ENCODE data around the gene NOC4L.

The NOC4L gene

DNA sequence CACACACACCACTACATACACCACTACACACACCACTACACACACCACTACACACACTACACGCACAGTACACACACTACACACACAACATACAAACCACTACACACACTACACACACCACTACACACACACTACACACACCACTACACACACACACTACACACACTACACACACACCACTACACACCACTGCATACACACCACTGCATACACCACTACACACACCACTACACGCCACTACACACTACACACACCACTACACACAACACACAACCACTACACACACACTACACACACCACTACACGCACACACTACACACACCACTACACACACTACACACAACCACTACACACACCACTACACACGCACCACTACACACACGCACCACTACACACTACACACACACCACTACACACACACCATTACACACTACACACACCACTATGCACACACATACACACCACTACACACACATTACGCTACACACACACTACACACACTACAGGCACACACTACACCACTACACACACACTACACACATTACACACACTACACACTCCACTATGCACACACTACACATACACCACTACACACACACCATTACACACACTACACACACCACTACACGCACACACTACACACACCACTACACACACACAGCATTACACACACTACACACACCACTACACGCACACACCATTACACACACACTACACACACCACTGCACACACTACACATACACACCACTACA is 12.5 kb downstream of the NOC4L start:
- DNase-seq (ENCODE audit: low read depth) = no peak

DNA sequence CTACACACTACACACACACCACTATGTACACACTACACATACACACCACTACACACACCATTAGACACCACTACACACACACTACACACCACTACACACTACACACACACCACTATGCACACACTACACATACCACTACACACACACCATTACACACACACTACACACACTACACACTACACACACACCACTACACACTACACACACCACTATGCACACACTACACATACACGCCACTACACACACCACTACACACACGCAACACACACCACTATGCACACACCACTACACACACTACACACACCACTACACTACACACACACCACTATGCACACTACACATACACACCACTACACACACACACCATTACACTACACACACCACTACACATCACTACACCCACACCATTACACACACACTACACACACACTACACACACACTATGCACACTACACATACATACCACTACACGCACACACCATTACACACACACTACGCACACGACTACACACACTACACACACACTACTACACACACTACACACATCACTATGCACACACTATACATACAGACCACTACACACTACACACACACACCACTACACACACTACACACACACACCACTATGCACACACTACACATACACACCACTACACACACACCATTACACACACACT is 13.6 kb downstream of the NOC4L start:
- DNase-seq (ENCODE audit: low read depth) = no peak

DNA sequence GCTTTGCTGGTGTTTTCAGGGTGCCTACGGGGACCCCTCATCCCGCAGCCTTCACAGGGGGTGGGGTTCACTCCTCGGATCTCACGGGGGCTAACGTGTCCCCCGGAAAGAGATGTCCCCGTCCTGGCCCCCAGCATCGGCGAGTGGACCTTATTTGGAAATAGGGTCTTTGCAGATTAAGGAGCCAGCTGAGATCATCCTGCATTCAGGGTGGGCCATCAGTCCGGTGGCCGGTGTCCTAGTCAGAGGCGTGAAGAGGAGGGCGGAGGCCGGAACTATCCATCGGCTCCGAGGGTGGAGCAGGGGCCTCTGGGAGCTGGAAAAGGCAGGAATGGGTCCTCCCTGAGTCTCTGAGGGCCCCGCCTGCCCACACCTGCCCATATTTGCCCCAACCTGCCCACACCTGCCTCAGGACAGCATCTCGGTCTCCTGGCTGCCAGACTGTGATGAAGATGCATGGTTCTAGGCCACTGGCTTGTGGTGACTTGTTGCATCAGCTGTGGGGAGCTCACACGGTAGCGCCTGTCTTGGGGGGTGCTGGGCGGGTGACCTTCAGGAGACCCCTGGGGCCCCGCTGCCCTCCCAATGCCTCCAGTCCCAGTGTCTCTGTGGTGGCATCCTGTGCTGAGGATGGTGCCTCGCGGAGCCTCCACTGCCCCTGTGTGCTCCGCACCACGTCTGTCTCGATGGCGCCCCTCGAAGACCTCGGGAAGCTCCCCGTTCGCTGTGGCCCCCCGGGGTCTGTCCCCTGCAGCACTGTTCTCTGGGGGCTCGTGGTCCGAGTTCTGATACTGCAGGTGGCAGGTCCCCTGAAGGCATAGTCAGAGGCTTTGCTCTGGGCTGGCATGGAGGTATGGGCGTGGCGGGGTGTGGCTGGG is 14.7 kb downstream of the NOC4L start:
- DNase-seq (ENCODE audit: low read depth) = no peak

DNA sequence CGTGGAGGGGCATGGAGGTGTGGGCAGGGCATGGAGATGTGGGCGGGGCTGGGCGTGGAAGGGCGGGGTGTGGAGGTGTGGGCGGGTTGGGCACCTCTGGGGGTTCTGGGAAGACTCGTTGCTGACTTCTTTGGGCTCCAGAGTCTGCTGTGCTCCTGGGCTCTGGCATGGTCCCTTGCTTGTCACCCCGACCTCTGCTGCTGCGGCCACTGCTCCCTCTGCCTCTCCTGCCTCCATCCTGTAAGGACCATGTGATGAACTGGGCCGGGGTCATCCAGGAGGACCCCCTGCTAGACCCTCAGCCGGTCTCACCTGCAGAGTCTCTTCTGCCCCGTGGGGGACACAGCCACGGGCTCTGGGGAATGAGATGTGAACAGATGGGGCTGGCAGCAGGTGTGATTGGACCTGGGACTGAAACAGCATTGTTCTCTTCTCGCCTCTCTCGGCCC is 15.3 kb downstream of the NOC4L start:
- DNase-seq (ENCODE audit: low read depth) = no peak

DNA sequence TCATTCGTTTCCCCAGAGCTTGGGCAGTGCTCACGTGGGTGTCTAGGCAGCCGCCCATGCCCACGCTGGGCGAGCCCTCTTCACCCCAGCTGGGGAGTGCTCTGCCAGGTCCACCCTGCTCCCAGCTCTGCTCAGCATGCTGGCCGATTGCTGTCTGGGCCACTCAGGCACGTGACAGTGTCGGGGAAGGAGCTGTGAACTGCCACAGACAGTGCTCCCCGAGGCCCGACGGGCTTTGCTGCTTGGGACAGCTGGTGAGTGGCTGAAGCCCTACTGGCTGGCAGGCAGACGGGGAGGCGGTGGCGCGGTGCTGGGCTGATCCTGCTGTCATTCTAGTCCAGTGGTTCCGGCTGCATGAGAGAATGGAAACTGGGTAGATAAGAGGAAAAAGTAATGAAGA is 15.8 kb downstream of the NOC4L start:
- no peak for DNase-seq (ENCODE audit: low read depth)

DNA sequence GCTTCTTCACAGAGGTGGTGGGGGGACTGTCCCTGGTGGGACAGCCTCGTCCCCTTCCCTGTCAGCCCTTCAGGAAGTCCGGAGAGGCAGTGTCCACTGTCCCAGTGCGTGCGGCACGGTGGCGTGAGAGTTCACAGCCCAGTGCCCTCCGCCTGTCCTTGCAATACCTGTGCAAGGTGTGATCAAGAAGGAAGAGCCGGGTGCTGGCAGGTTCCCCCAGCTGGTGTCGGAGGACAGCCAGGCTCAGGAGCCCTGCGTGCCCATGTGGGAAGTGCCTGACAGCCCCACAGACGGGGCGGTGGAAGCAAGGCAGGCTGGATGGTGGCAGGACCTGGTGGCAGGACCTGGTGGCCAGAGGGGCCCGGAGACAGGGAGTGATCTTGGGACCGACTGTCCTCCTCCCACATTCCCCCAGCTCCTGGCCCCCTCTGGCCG is 16.4 kb downstream of the NOC4L start:
- no peak for DNase-seq (ENCODE audit: low read depth)

DNA sequence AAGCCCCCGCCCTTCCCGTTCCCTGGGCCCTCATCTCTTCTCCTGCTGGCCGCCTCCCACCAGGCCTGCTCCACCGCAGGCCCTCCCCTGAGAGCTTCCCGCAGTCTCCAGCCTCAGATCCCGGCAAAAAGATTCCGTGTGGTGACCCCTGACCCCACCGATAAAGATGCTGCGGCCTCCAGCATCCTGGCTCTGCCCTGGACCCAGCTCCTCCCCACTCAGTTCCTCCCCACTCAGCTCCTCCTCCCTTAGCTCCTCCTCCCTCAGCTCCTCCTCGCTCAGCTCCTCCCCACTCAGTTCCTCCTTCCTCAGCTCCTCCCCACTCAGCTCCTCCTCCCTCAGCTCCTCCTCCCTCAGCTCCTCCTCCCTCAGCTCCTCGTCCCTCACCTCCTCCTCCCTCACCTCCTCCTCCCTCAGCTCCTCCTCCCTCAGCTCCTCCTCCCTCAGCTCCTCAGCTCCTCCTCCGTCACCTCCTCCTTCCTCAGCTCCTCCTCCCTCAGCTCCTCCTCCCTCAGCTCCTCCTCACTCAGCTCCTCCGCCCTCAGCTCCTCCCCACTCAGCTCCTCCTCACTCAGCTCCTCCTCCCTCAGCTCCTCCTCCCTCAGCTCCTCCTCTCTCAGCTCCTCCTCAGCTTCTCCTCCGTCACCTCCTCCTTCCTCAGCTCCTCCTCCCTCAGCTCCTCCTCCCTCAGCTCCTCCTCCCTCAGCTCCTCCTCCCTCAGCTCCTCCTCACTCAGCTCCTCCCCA is 17.0 kb downstream of the NOC4L start:
- DNase-seq (ENCODE audit: low read depth) = no peak

DNA sequence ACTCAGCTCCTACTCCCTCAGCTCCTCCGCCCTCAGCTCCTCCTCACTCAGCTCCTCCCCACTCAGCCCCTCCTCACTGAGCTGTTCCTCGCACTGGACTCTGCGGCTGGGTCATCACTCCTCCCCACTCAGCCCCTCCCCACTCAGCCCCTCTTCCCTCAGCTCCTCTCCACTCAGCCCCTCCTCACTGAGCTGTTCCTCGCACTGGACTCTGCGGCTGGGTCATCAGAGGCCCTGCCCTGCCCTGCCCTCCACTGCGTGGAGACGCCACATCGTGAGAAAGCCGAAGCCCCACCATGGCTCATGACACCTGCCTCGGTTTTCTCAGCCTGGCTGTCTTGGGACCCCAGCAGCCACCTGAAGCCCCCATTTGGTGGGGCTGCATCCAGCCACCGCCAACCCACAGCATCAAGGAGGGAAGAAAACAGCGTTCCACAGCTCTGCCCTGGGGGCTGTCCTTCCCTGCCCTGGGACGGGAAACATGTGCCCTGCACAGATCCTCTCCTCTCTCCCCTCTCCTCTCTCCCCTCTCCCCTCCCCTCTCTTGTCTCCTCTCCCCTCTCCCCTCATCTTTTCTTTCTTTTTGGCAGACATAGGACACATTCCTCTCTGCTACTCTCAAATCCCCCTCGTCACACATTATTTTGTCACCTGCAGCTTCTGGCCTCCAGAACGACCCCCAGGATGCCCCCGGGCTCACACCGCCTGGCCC is 17.7 kb downstream of the NOC4L start:
- DNase-seq (ENCODE audit: low read depth) = no peak

DNA sequence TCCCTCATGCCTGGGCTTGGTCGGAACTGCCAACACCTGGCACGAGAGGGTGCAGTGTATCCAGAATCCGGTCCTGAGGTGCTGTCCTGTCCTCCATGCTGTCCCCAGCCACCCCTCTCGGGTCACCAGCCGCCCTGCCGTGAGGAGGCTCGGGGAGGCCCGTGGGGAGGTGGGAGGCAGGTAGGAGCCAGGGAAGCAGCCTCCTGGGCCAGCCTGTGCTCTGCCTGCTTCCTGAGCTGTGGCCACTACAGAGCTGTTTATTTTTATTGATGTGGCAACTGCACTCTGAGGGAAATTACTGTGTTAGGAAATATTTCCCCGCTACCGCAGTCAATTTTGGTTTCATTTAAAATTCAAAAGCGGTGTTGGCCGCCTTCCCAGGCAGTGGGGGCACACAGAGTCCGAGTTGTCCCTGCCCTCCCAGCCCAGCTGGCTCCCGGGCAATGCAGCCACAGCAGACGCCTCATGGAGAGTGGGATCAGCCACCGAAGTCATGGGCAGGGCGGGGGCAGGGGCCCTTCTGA is 18.3 kb downstream of the NOC4L start:
- DNase-seq (ENCODE audit: low read depth) = no peak

DNA sequence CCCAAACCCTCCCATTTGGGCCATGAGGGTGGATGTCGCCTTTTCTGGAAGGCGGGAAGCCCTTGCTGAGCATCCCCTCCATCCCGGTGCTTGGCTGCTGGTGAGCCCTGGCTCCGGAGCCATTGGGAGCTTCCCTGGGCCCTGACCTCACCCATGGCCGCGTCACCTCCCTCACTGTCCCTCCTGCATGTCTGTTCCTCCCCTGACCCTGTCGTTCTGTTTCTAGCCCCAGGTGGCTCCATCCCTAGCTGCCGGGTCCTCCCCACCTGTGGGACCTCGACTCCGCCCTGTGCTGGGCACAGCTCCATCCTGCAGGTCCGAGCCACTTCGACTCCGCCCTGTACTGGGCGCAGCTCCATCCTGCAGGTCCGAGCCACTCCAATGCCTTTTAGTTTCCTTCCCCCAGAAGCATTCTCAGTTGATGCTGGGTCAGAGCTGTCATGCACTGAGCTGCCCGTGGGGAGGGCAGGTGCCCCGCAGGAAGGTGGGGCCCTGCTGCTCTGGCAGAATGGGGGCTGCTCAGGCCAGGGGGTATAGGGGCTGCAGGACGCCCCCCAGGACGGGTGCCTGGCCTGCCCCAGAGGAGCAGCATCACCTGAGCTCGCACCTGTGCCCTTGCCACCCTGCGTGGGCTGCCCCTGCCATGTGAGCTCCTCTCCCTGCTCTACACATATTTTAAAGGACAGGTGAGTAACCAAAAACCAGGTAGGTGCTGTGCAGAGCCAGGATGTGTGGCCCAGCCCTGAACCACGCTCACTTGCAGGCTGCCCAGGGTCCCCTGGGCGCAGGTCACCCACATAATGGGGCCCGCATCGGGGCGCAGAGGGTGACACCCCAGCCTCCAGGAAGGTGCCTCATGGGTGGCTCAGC is 19.0 kb downstream of the NOC4L start:
- no peak for DNase-seq (ENCODE audit: low read depth)

DNA sequence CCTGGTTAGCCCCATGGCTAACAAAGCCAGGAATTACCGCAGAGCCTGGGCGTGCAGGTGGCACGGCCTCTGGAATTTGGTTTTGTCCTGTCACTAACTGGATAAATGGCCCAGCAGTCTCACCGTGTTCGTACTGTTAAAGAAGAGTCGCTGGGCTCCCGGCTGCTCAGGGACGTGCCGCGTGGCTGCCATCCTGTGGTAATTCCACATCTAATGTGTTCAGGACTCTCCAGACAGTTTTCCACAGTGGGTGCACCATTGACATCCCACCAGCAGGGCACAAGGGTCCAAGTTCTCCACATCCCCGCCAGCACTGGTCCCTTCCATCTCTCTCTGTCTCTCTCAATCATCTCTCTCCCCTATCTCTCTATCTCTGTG is 19.6 kb downstream of the NOC4L start:
- no peak for DNase-seq (ENCODE audit: low read depth)

DNA sequence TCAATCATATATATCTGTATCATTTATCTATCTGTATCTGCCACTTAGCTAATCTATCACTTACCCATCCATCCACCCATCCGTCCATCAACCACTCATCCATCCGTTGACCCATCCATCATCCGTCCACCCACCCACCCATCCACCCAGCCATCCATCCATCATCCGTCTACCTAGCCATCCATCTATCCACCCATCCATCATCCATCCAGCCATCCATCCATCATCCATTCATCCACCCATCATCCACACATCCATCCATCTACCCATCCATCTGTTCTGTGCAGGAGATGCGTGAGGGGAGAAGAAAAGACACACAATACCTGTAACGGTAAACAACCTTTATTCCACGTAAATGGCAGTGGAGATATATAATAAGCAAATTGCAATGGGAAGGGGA is 20.2 kb downstream of the NOC4L start:
- no peak for DNase-seq (ENCODE audit: low read depth)

DNA sequence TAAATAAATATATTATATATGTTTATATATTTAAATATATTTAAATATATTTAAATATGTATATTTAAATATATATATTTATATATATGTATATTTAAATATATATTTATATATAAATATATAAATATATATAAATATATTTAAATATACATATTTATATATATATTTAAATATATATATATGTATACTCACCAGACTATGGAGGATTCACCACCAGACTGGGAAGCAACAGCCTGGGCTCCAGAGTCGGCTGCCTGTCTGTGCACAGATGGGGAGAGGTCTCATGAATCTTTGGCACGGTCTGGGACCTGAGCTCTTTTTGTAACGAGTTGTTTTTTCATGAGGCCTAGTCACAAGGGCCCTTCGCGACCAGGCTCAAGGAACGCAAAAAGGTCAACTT is 21.3 kb downstream of the NOC4L start:
- no peak for DNase-seq (ENCODE audit: low read depth)

DNA sequence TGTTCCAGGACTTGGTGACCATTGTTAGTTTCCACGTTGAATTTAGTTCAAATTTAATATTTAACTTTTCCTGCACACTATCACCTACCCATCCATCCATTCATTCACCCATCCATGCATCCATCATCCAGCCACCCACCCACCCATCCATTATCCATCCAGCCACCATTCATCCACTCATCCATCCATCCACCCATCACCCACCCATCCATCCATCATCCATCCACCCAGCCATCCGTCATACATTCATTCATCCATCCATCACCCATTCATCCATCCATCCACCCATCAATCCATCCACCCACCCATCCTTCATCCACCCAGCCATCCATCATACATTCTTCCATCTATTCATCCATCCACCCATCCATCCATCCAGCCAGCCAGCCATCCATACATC is 21.8 kb downstream of the NOC4L start:
- no peak for DNase-seq (ENCODE audit: low read depth)

DNA sequence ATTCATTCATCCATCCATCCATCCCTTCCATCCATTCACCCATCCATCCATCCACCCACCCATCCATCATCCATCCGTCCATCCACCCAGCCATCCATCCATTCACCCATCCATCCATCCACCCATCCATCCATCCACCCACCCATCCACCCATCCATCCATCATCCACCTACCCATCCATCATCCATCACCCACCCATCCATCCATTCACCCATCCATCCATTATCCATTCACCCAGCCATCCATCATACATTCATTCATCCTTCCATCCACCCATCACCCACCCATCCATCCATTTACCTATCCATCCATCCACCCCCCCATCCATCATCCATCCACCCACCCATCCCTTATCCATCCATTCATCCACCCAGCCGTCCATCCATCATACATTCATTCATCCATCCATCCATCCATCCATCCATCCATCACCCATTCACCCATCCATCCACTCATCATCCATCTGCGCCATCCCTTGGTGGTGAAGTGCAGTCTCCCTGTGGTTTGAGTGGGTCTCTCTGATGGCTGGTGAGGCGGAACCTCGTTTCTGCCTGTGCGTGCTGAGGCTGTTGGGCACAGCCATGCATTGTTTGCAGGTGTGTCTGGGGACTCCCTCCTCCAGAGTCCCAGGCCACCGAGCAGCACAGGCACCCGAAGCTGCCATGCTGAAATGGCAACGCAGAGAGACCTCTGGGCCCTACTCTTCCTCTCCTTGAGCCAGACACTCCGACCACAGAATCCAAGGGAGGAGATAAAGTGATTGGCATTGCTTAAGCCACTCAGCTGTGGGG is 22.7 kb downstream of the NOC4L start:
- no peak for DNase-seq (ENCODE audit: low read depth)

DNA sequence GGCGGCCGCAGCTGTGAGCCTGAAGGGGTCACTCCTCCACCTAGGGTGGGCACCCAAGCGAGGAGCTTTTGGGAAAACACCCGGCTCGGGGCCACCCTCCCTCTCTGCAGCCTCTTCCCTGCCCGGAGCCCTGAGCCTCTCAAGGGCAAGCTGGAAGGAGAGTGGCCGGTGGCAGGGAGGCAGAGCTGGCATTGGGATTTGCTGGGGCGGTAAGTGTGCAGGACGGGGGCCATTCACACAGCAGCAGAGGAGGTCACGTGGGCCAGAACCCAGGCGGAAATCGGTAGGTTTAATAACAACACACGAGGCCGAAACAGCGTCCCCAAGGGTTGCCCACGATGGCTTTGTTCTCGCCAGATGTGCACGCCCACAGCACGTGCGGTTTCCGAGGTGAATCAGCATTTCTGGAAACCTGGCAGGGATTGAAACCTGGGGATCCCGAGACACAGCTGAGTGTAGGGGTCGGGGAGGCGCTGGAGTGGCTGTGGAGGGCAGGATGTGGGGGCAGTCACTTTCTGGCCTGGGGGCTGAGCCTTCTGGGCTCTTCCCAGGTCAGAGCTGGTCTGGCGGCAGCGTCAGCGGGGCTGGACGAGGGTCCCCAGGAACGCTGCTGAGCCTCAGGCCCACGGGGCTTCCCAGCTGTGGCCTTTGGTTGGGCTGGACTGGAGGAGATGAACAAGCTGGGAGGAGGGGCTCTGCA is 23.5 kb downstream of the NOC4L start:
- no peak for DNase-seq (ENCODE audit: low read depth)

DNA sequence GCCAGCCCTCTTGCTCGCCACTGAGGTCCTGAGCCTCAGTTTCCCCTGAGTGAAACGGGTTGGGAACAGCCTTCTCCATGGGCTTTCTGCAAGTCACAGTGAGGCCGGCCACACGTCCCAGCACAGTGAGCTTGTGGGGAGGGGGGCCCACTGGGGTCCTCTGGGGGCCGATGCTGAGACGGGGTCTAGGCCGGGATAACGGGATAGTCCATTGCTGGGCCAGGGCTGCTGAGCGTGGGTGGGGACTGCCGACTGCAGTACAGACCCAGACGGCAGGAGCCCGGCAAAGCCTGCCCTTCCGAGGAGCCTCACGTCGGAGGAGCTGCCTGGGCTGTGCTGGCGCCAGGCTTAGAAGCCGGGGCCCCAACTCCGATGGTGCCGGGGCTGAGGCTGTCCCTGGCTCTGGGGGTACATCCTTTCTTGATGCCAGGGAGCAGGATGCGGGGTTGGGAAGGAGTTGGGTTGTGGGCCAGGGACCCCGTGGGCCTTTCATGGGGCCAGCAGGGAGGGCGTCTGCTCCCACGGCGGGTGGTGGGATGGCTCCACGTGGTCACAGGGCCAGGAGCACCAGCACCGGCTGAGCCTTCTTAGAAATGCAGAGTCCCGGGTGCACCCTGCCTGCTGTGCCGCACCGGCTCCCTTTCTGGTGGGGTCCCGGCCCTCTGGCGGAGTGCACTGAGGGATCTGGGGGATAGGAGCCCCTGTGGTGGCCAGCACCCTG is 24.2 kb downstream of the NOC4L start:
- DNase-seq (ENCODE audit: low read depth) = no peak

DNA sequence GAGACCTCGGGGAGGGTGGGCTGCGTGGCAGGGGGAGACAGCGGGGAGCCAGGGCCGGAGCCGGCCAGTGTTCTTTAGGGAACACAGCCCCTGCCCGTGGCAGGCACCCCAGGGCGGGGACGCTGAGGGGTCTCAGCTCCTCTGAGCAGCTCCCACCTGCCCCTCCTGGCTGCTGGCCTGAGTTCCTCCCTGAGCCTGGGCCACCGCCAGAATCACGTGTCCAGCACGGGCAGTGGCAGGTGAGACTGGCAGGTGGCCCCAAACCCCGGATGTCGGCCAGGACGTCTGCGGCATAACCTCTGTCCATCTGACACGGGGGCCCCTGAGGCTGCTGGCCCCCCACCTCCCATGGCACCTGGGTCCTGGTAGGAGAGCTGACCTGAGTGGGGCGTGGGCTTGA is 25.1 kb downstream of the NOC4L start:
- no peak for DNase-seq (ENCODE audit: low read depth)
